ENCODE results near the gene RNF31. TPM values are rescaled to one million over a fixed set of nuclear protein-coding genes. Genes with fewer than 3 reads are reported as not detected.

The RNF31 gene
- total RNA-seq, 1 experiment from 2014 or later: 77.6 TPM

- Histone ChIP-seq H3K36me3 (ENCODE audit: control insufficient read depth, insufficient read depth, low read length) (no peaks in the 10 kb centered on the region), H3K4me1 (no peaks in the 10 kb centered on the region), H3K27me3 (replicated peaks; ENCODE audit: control insufficient read depth, insufficient read depth, low read length) (no peaks in the 10 kb centered on the region), H3K4me3 (ENCODE audit: low read depth, low read length) (no peak overlapping the region), H3K9me3 (no peaks in the 10 kb centered on the region)
- intact Hi-C loops (cut with micrococcal nuclease; ENCODE audit: unreplicated experiment): no loop called here
- Mint-ChIP-seq H3K4me3 (ENCODE audit: unreplicated experiment) (no peak overlapping the region), H3K27me3 (ENCODE audit: insufficient read depth, unreplicated experiment) (no peaks in the 10 kb centered on the region), H3K4me1 (ENCODE audit: low read depth, unreplicated experiment) (no peaks in the 10 kb centered on the region), H3K27ac (ENCODE audit: unreplicated experiment) (no peak overlapping the region), H3K9me3 (ENCODE audit: unreplicated experiment) (no peaks in the 10 kb centered on the region), H3K36me3 (ENCODE audit: insufficient read depth, unreplicated experiment) (no peaks in the 10 kb centered on the region)
- no peak for DNase-seq
- POLR2A ChIA-PET: no interaction called here
- no TSS peak for BruUV-seq (replicated peaks)
- CTCF ChIA-PET: no interaction called here
- TF ChIP-seq CTCF (IDR thresholded peaks at IDR 0.05; ENCODE audit: insufficient read depth in 1 of 2, low read depth in 1 of 2, low read length in 1 of 2, severe bottlenecking in 1 of 2, unreplicated experiment in 1 of 2): no peak
Observed at GRCh38 chr14:24129410-24129998, 17.8 kb upstream of the RNF31 start.

DNA sequence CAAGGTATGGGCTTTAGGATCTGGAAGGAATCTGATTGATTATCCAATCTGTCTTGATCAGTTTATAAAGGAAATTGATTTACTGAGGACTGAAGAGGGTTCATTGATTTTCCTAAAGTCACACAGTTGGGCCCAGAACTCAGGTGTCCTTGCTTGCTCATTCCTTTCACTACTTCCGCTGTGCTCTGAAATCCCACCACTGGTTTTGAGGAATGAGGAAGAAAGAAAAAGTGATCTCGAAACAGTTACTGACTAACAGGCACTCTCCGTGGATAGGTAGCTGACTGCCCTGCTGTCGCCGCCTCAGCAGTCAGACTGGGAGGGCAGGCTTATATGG, 16.9 kb upstream of the RNF31 start, which contains the start of gene FITM1:
FITM1 (plus strand) TSS at position 280 of the 337 bp plus-strand sequence. CDS start 905 bp downstream, outside the sequence.
- no peaks in the 10 kb centered on the region for H3K27me3 Mint-ChIP-seq (ENCODE audit: insufficient read depth, unreplicated experiment)
- TF ChIP-seq CTCF (IDR thresholded peaks at IDR 0.05; ENCODE audit: insufficient read depth in 1 of 2, low read depth in 1 of 2, low read length in 1 of 2, severe bottlenecking in 1 of 2, unreplicated experiment in 1 of 2): no peak
- Histone ChIP-seq H3K36me3 (ENCODE audit: control insufficient read depth, insufficient read depth, low read length) (no peaks in the 10 kb centered on the region), H3K9me3 (no peaks in the 10 kb centered on the region), H3K4me3 (ENCODE audit: low read depth, low read length) (no peak within 1 kb of the TSS), H3K4me1 (no peaks in the 10 kb centered on the region; the same call in 1 of the 2 replicates), H3K27me3 (replicated peaks; ENCODE audit: control insufficient read depth, insufficient read depth, low read length) (no peaks in the 10 kb centered on the region)
- intact Hi-C loops (cut with micrococcal nuclease; ENCODE audit: unreplicated experiment): no loop called here
- CTCF ChIA-PET: no interaction called here
- no peak within 1 kb of the TSS for H3K4me3 Mint-ChIP-seq (ENCODE audit: unreplicated experiment)
- H3K9me3 Mint-ChIP-seq (ENCODE audit: unreplicated experiment): no peaks in the 10 kb centered on the region
- DNase-seq: no peak
- H3K4me1 Mint-ChIP-seq (ENCODE audit: low read depth, unreplicated experiment): peaks cover 5% of the 10 kb centered on the region
- BruUV-seq (replicated peaks): no TSS peak
- H3K36me3 Mint-ChIP-seq (ENCODE audit: insufficient read depth, unreplicated experiment): no peaks in the 10 kb centered on the region
- no peak within 1 kb of the TSS for H3K27ac Mint-ChIP-seq (ENCODE audit: unreplicated experiment)
- POLR2A ChIA-PET: no interaction called here

DNA sequence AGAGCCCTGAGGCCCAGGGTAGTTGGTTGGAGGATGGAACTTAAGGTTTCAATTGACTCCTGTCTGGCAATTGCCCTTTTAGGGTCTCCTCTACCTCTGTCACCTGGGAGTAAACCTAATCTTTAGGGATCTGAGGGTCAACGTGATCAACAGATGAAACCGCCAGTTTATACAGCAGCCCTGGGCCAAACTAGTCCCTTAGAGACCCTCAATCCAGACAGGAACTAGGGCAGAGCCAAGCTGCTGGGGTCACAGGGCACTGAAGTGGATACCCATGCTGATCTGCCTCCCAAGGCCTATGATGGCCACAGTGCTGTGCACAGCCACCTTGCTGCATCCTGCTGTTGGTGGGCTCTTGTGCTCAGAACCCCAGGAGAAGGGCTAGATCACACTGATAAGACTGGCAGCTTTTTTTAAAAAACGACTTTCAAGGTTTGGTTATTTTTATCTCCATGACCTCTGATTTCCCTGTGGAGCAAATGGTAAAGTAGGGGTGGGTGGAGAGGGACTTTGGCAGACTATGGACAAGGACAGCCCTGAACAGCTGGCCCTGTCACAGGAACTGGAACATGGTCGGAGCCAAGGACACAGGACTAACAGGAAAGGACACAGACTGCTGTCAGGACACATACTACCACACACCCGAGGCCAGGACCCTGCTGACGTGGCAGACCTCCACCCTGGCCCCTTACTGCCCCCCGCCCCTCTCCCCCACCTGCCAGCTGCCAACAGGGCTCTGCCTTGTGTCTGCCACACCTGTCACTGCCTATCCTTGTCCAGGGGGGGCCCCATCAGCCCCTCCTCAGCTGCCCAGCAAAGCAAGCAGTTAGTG, 16.4 kb upstream of the RNF31 start:
- Histone ChIP-seq H3K27me3 (replicated peaks; ENCODE audit: control insufficient read depth, insufficient read depth, low read length) (no peaks in the 10 kb centered on the region), H3K36me3 (ENCODE audit: control insufficient read depth, insufficient read depth, low read length) (no peaks in the 10 kb centered on the region), H3K4me3 (ENCODE audit: low read depth, low read length) (no peak overlapping the region), H3K4me1 (no peaks in the 10 kb centered on the region; the same call in 1 of the 2 replicates), H3K9me3 (no peaks in the 10 kb centered on the region)
- no peaks in the 10 kb centered on the region for H3K27me3 Mint-ChIP-seq (ENCODE audit: insufficient read depth, unreplicated experiment)
- ChIA-PET CTCF (interaction anchor here (0.6 kb wide), 1 partner anchor 10 kb away, joined by 3 read pairs; the partner anchor contains the start of gene EMC9), POLR2A (no interaction called here)
- no peak for DNase-seq
- no peaks in the 10 kb centered on the region for H3K36me3 Mint-ChIP-seq (ENCODE audit: insufficient read depth, unreplicated experiment)
- intact Hi-C loops (cut with micrococcal nuclease; ENCODE audit: unreplicated experiment): no loop called here
- H3K4me3 Mint-ChIP-seq (ENCODE audit: unreplicated experiment): no peak overlapping the region
- TF ChIP-seq CTCF (IDR thresholded peaks at IDR 0.05; ENCODE audit: insufficient read depth in 1 of 2, low read depth in 1 of 2, low read length in 1 of 2, severe bottlenecking in 1 of 2, unreplicated experiment in 1 of 2): no peak
- H3K9me3 Mint-ChIP-seq (ENCODE audit: unreplicated experiment): no peaks in the 10 kb centered on the region
- H3K27ac Mint-ChIP-seq (ENCODE audit: unreplicated experiment): no peak overlapping the region
- no TSS peak for BruUV-seq (replicated peaks)
- H3K4me1 Mint-ChIP-seq (ENCODE audit: low read depth, unreplicated experiment): peaks cover 7% of the 10 kb centered on the region

Data from Caco-2 (cell line).